GOT3 (cell line): Measurements from ENCODE around the gene VAMP3.
A peak's percentile ranks its signal among the peaks of the same experiment; 100 is the strongest.
"Not testable (repeated sequence)": the region's sequence is repeated elsewhere in the genome, so short reads cannot be mapped to it uniquely, and the experiment has no call there.

Experiments used
- DNase-seq: peaks from one replicate; lab custom pipeline; 2025; ENCODE audit warnings: mixed read lengths; lab: John Stamatoyannopoulos, UW

Gene VAMP3

GRCh38 chr1:7768583-7768982, 2.5 kb upstream of the VAMP3 start:
- DNase-seq = no peak

- DNase-seq = no peak
Observed at GRCh38 chr1:7769673-7770412, 1.3 kb upstream of the VAMP3 start.

GRCh38 chr1:7770669-7770996, 463 bp upstream of the VAMP3 start:
- DNase-seq = no peak

GRCh38 chr1:7771823-7772299, 765 bp downstream of the VAMP3 start:
- no peak for DNase-seq

GRCh38 chr1:7777591-7777990, 6.5 kb downstream of the VAMP3 start:
- no peak for DNase-seq

- no peak for DNase-seq
Observed at GRCh38 chr1:7778133-7778628, 7.1 kb downstream of the VAMP3 start.

GRCh38 chr1:7780976-7781375, 9.9 kb downstream of the VAMP3 start:
- no peak for DNase-seq

GRCh38 chr1:7781501-7781900, 10.4 kb downstream of the VAMP3 start:
- DNase-seq = no peak

- no peak for DNase-seq
Observed at GRCh38 chr1:7781923-7782495, 10.9 kb downstream of the VAMP3 start.

- DNase-seq = no peak
Observed at GRCh38 chr1:7783178-7783711, 12.1 kb downstream of the VAMP3 start.

- DNase-seq = peak; percentile 92
Observed at GRCh38 chr1:7783826-7784491, 12.9 kb downstream of the VAMP3 start, which contains the start of gene PER3. Gene PER3 (plus strand): TSS chr1:7784291. CDS start chr1:7784878, 587 bp downstream.

GRCh38 chr1:7784492-7785071, 13.5 kb downstream of the VAMP3 start:
- no peak for DNase-seq

GRCh38 chr1:7785108-7785507, 14.0 kb downstream of the VAMP3 start:
- DNase-seq = no peak

GRCh38 chr1:7786795-7787194, 15.7 kb downstream of the VAMP3 start:
- DNase-seq = no peak

GRCh38 chr1:7789828-7790227, 18.7 kb downstream of the VAMP3 start:
- no peak for DNase-seq

GRCh38 chr1:7791027-7791426, 19.9 kb downstream of the VAMP3 start:
- DNase-seq = not testable (repeated sequence)

- no peak for DNase-seq
Observed at GRCh38 chr1:7795406-7795805, 24.3 kb downstream of the VAMP3 start.

- no peak for DNase-seq
Observed at GRCh38 chr1:7805460-7805859, 34.4 kb downstream of the VAMP3 start.

GRCh38 chr1:7808253-7808844, 37.3 kb downstream of the VAMP3 start:
- no peak for DNase-seq

GRCh38 chr1:7809742-7810141, 38.6 kb downstream of the VAMP3 start:
- no peak for DNase-seq

GRCh38 chr1:7810395-7810794, 39.3 kb downstream of the VAMP3 start:
- DNase-seq = peak; percentile 38

GRCh38 chr1:7811476-7811875, 40.4 kb downstream of the VAMP3 start:
- DNase-seq = no peak
